ENCODE results near the gene LRRN4.
"Not testable (repeated sequence)": the region's sequence is repeated elsewhere in the genome, so short reads cannot be mapped to it uniquely, and the experiment has no call there.

Gene LRRN4

GRCh38 chr20:6058684-6059295 is 4.9 kb upstream of the LRRN4 start:
- peak; percentile 80 for DNase-seq

DNA sequence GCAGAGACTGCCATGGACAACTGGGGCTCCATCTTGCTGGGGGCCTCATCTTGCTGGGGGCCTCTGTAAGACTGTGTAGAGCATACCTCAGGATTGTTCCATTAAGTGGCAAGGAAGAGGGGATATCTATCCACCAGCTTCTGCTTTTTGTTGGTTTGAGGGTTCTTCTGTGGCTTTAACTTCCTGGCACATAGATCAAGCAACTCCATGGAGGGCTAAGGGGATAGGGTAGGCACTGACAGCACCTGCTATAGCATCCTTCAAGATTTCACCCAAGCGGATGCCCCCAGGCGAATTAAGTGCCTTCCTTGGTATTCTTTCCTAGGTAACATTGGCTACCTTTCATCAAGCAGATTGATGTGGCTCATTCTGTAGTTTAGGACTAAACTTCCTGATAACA is 3.8 kb upstream of the LRRN4 start:
- DNase-seq, result no peak

- DNase-seq, result no peak
These were observed 3.3 kb upstream of the LRRN4 start for GRCh38 chr20:6057139-6057538.

- no peak for DNase-seq
These were observed 2.2 kb upstream of the LRRN4 start for GRCh38 chr20:6055981-6056569.

DNA sequence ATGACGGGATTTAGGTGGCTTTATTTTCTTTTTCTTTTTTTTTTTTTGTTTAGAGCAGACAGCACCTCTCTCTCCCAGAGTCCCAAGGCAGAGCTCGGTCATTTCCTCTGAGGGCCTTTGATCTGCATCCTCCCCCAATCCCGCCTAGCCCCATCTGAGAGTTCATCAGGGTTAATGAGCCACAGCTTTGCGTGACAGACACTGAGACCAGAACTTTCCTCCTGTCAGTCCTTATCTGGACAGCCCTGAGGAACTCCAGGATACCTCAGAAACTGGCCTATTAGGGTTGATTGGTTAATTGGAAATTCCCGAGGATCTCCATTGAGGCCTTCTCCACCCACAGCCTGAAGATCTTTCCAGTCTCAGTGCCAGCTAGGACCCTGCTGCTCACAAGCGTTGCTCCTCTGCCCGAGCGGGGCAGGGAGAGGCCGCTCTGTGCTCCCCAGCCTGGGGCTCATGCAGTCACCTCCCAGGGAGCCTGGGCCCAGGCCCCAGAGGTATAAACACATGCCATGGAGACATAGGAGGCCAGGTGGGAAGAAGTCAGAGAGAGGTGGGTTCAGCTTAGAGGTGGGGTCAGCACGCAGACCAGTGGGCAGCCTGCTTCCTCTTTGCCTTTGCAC is 1.4 kb upstream of the LRRN4 start:
- no peak for DNase-seq

DNA sequence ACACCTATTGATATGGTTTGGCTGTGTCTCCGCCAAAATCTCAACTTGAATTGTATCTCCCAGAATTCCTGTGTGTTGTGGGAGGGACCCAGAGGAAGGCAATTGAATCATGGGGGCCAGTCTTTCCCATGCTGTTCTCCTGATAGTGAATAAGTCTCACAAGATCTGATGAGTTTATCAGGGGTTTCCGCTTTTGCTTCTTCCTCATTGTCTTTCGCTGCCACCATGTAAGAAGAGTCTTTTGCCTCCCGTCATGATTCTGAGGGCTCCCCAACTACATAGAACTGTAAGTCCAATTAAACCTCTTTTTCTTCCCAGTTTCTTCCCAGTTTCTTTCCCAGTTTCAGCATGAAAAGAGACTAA is 810 bp upstream of the LRRN4 start:
- DNase-seq, result not testable (repeated sequence)

GRCh38 chr20:6053064-6053775 is 640 bp downstream of the LRRN4 start:
- DNase-seq, result no peak

DNA sequence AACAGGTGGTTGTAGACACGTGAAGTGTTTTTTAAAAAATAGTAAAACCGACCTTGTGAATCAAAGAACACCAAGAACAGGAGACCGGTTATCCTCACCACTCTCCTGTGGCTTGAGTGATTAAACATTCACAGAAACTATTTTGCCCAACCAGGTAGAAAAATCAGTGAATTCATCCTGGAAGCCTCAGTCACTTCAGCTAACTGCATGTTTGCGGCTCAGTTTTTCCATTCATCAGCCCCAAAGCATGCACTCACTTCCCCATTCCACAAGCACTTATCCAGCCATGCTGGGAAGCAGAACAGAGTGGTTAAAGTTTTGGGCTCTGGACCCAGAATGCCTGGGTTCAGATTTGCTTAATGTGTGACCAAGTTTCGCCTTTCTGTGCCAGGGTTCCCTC is 2.4 kb downstream of the LRRN4 start:
- no peak for DNase-seq

GRCh38 chr20:6048391-6048790 is 5.5 kb downstream of the LRRN4 start:
- no peak for DNase-seq

DNA sequence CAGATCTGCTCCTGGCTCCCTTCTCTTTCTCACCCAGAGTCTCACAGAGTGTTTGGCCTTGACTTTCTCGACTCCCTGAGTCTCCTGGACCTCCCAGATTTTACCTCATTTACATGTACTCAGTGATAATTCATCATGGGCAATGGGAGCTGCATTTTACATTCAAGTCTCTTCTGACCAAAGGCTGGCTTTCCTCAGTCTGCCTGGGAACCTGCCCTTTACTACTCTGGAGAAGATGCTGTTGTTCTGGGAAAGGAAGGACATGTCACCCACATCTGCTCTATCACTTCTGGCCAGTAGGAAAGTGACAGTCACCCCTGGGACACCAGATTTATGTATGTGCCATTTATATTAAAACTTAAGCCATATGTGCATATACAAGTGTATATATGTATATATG is 7.4 kb downstream of the LRRN4 start:
- DNase-seq, result no peak

- DNase-seq, result no peak
These were observed 8.3 kb downstream of the LRRN4 start for GRCh38 chr20:6045566-6045965.

DNA sequence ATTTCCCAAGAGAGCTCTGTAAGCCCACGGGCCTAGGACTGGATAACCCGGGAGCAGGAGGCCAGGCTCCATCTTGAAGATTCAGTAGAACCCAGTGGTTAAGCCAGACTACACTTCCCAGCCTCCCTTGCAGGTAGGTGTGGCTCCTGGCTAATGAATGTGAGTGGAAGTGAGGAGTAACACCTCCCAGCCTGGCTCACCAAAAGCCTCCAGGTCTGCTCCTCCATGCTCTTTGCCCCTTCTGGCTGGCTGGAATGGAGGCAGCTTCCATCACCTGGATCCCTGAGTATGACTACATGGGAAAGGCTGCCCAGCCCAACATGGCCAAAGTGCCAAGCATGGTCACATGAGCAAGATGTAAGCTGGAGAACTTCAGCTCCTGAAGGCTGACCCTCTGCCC is 9.7 kb downstream of the LRRN4 start:
- no peak for DNase-seq

DNA sequence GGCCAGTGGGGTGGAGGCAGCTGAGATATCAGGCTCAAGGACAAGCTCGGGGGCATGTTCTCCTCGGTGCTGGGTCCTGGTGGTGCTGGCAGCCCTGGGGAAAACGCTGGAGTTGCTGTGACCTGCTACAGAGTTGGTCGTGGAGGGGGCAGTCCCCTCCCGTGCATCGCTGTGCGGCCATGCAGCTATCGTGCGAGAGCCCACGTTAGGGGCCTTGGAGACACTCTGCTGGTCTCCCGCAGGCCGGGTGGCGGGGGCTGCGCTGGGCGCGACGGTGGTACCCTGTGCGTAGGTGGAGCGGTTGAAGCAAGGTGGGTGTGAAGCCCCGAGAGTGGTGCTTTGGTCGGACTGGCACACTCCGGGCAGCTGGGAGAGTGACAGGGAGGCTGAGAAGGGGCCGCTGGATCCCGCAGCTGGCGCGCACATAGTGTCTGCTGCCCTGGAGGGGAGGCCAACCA is 12.0 kb downstream of the LRRN4 start:
- no peak for DNase-seq

GRCh38 chr20:6040958-6041807 is 12.7 kb downstream of the LRRN4 start:
- no peak for DNase-seq

GRCh38 chr20:6040540-6040939 is 13.3 kb downstream of the LRRN4 start:
- DNase-seq, result no peak

DNA sequence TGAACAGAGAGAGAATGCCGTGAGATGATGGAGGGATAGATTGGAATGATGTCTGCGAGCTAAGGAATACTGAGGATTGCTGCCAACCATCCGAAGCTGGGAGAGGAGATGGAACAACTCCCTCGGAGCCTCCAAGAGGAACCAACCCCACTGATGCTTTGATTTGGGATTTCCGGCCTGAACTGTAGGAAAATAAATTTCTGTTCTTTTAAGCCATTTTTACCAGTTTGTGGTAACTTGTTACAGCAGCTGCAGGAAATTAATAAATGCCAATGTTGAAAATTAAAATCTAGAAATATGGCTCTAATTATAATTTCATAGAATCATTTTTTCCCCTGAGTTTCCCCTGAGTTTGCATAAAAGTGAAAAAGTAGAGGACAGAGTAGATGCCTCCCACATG is 14.1 kb downstream of the LRRN4 start:
- DNase-seq, result no peak

GRCh38 chr20:6038256-6038655 is 15.6 kb downstream of the LRRN4 start:
- DNase-seq, result no peak

DNA sequence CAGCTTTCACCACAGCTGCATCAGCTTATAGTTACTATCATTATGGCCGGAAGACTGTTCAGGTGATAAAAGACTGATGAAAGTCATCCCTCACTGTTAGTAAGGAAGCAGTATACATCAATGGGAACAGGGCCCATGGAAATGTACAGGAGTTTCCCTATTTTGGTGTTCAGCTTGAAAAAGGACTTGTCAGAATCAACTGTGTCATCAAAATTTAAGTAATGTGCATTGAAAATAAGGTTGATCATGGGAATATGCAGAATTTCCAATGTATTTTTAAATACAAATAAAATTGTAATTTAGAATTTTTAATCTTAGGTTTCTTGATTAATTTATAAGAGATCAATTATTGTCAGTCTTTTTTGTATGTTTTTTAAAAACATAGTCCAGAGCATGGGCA is 16.8 kb downstream of the LRRN4 start:
- no peak for DNase-seq

DNA sequence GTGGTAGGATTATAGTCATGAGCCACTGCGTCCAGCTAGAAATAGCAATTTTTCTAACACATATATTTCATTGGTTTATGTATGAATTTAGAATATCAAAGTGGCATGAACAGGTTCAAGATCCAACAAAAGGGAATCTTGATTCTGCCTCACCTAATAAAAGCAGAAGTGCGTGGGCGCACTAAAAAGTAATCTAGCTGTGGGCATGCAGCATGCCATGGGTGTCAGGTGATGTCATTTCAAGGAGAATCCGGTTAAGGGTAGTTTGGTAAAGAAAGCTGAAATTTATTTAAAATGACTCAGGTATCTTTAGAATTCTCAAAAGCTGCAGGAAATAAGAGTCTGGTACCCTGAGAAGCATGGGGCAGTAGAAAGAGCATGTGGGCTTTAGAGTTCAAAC is 17.6 kb downstream of the LRRN4 start:
- DNase-seq, result no peak

DNA sequence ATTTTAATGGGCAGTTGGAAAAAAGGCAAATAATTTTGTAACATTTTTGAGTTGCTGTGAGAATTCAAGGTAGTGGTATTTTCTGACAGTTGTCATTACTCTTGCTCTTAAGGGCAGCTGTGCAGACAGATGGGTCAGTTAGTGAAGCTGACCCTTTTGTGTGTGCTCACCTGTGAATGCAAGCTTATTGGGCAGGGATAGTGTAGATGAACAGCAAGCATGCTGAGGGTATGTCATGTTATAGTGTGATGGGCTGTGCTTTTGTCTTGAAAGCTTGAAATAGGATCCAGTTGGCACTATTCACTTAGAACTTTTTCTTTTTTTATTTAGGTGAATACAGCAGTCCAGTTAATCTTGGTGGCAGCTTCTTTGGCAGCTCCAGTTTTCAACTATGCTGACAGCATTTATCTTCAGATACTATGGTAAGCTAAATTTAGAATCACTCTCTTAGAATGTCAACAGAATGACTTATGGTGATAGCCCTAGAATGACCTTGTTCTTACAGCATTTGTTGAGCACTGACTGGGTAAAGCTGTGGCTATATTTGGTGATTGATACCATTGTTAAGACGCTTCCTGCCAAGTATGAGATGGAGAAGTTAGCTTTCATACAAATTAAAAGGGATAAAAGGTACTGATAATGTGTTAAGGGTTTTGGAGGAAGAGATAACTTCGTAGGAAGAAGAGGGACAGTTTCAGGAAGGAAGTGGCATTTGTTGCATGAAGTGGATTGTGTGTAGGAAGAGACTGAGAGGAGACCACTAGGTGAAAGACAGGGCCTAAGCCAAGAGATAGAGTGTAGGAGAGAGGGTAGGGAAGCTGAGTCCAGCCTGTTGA is 19.5 kb downstream of the LRRN4 start:
- no peak for DNase-seq

DNA sequence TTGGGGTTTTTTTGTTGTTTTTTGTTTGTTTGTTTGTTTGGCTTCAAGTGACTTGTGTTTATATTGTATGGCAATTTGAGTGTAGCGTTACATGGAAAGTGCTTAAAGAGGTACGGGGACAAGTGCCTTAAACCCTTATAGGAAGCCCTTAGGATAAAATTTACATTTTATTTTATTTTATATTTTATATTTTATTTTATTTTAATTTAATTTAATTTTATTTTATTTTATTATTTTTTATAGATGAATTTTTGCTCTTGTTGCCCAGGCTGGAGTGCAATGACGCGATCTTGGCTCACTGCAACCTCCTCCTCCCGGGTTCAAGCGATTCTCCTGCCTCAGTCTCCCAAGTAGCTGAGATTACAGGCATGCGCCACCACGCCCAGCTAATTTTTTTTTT is 21.0 kb downstream of the LRRN4 start:
- DNase-seq, result not testable (repeated sequence)

- DNase-seq, result no peak
These were observed 23.3 kb downstream of the LRRN4 start for GRCh38 chr20:6030453-6031080.

All from NCI-H774 (cell line).